Measurements from ENCODE around the gene IKZF5.

- TF ChIP-seq EZH2 (IDR thresholded peaks at IDR 0.05; ENCODE audit: insufficient read depth, poor library complexity, severe bottlenecking) (no peak), EZH2phosphoT487 (IDR thresholded peaks at IDR 0.05; ENCODE audit: insufficient read depth, low read depth) (no peak)
These were observed 20.1 kb downstream of the IKZF5 start for GRCh38 chr10:122988501-122988900.
